ENCODE measurements around the gene SRI. TPM values are rescaled to one million over a fixed set of nuclear protein-coding genes. Genes with fewer than 3 reads are reported as not detected.

SRI gene
- total RNA-seq, 1 donor from 2014 or later: 136 TPM

DNA sequence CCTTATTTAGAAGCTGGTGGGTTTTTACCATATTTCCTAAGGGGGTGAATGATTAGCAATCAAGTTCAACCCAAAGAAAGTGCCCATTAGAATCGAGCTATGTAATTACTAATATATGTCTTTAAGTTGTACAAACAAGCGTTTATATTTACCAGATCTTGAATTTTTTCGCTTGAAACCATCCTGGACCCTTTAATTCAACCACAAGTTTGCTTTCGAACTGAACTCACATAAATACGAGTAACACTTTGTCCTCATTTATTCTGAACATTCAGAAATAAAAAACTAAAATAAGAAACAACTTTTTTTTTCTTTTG is 1.5 kb downstream of the SRI start:
- Histone ChIP-seq H3F3A (ENCODE audit: low read depth) (peaks cover 3% of the 10 kb centered on the region), H3K9me3 (ENCODE audit: low read depth) (no peaks in the 10 kb centered on the region), H3K36me3 (no peaks in the 10 kb centered on the region), H3K9ac (no peak overlapping the region), H3K27ac (no peak overlapping the region), H3K4me2 (peak overlapping the region; percentile 94), H4K20me1 (ENCODE audit: low read depth) (peaks cover 20% of the 10 kb centered on the region), H2AFZ (replicated peaks) (no peak overlapping the region), H3K4me3 (peak overlapping the region; percentile 77), H3K79me2 (ENCODE audit: low read depth) (peaks cover 36% of the 10 kb centered on the region), H3K27me3 (no peaks in the 10 kb centered on the region), H3K4me1 (peaks cover 16% of the 10 kb centered on the region)
- peaks cover 25% of the 10 kb centered on the region for H3K4me1 Mint-ChIP-seq
- no peaks in the 10 kb centered on the region for H3K27me3 Mint-ChIP-seq (ENCODE audit: insufficient read depth, low read depth)
- H3K27ac Mint-ChIP-seq: no peak overlapping the region
- peaks cover 3% of the 10 kb centered on the region for H3K9me3 Mint-ChIP-seq
- TF ChIP-seq, protein P1, sequence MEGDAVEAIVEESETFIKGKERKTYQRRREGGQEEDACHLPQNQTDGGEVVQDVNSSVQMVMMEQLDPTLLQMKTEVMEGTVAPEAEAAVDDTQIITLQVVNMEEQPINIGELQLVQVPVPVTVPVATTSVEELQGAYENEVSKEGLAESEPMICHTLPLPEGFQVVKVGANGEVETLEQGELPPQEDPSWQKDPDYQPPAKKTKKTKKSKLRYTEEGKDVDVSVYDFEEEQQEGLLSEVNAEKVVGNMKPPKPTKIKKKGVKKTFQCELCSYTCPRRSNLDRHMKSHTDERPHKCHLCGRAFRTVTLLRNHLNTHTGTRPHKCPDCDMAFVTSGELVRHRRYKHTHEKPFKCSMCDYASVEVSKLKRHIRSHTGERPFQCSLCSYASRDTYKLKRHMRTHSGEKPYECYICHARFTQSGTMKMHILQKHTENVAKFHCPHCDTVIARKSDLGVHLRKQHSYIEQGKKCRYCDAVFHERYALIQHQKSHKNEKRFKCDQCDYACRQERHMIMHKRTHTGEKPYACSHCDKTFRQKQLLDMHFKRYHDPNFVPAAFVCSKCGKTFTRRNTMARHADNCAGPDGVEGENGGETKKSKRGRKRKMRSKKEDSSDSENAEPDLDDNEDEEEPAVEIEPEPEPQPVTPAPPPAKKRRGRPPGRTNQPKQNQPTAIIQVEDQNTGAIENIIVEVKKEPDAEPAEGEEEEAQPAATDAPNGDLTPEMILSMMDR (IDR thresholded peaks at IDR 0.05): no peak
- no peak for TF ChIP-seq EZH2 (IDR thresholded peaks at IDR 0.05)
- no peak for TF ChIP-seq EZH2phosphoT487 (IDR thresholded peaks at IDR 0.05)
- peaks cover 13% of the 10 kb centered on the region for H3K36me3 Mint-ChIP-seq
- peak overlapping the region; percentile 95 for H3K4me3 Mint-ChIP-seq
- no peak for DNase-seq (ENCODE audit: low spot score)

DNA sequence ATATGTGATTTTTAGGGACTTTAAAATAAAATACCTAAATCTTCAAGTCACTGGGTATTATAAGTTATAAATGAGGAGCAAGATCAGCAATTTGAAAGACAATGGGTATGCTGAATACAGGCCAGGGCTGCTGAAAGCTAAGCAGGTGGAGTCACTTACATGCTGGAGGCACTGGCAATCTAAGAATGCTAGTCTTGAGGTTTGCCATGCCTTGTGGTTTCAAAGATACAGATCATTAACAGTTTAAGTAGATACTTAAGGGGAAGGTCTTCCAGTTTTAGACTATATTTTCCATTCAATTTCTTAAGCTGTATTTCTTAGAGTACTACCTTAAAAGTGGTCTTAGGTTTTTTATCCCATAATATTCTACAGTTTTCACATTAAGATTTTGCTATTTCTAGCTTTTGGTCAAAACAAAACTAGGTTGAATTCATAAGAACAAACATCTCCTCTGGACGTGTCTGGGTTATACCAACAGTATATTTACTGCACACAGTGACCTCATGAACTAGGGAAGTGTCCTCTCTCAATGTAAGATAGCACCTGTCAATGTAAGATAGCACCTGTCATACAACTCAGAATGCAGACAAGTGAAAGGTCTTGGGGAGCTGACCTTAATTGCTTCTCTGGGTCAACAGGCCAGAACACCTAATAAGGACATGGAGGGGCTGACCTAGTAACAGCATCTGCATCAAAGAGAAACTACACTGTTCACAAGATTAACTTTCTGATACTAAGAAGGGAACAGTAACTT is 2.0 kb downstream of the SRI start:
- H3K4me3 ChIP-seq: peak overlapping the region; percentile 77
- Mint-ChIP-seq H3K36me3 (peaks cover 18% of the 10 kb centered on the region), H3K4me1 (peaks cover 25% of the 10 kb centered on the region), H3K27ac (no peak overlapping the region), H3K27me3 (ENCODE audit: insufficient read depth, low read depth) (no peaks in the 10 kb centered on the region), H3K9me3 (peaks cover 3% of the 10 kb centered on the region), H3K4me3 (peak overlapping the region; percentile 95)
- TF ChIP-seq EZH2phosphoT487 (IDR thresholded peaks at IDR 0.05) (no peak), EZH2 (IDR thresholded peaks at IDR 0.05) (no peak)
- TF ChIP-seq, protein P1 (IDR thresholded peaks at IDR 0.05): no peak
- H3K79me2 ChIP-seq (ENCODE audit: low read depth): peaks cover 36% of the 10 kb centered on the region
- peak overlapping the region; percentile 94 for H3K4me2 ChIP-seq
- no peak overlapping the region for H3K9ac ChIP-seq
- H3K27me3 ChIP-seq: no peaks in the 10 kb centered on the region
- H3K9me3 ChIP-seq (ENCODE audit: low read depth): no peaks in the 10 kb centered on the region
- DNase-seq (ENCODE audit: low spot score): no peak
- H3F3A ChIP-seq (ENCODE audit: low read depth): peaks cover 3% of the 10 kb centered on the region
- peaks cover 20% of the 10 kb centered on the region for H4K20me1 ChIP-seq (ENCODE audit: low read depth)
- no peak overlapping the region for H3K27ac ChIP-seq
- H3K36me3 ChIP-seq: no peaks in the 10 kb centered on the region
- peaks cover 16% of the 10 kb centered on the region for H3K4me1 ChIP-seq
- H2AFZ ChIP-seq (replicated peaks): no peak overlapping the region

DNA sequence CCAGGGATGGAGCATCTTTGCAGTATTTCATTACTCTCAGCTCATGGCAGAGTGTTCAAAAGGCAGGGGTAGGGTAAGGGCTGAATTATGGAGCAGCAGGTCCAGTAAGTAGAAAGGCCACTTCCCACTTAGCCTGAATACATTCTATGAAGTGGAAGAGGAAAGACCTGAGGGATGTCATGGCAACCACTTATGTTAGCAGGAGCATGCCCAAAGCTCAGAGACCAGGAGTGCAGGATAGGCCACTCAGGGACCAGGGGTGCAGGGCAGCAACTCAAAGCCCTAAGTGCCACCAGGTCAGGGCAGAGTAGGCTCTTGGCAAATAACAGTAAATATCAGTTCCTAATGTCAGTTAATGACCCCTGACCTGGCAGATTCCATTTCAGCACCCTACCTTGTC is 3.6 kb downstream of the SRI start:
- peaks cover 20% of the 10 kb centered on the region for H3K36me3 Mint-ChIP-seq
- H3K36me3 ChIP-seq: no peaks in the 10 kb centered on the region
- H3K27me3 Mint-ChIP-seq (ENCODE audit: insufficient read depth, low read depth): no peaks in the 10 kb centered on the region
- H3K4me3 ChIP-seq: no peak overlapping the region
- no peak overlapping the region for H3K4me3 Mint-ChIP-seq
- no peak overlapping the region for H3K27ac ChIP-seq
- H3K4me1 ChIP-seq: peaks cover 15% of the 10 kb centered on the region
- no peak overlapping the region for H3K27ac Mint-ChIP-seq
- H3K79me2 ChIP-seq (ENCODE audit: low read depth): peaks cover 36% of the 10 kb centered on the region
- peaks cover 3% of the 10 kb centered on the region for H3K9me3 Mint-ChIP-seq
- H3F3A ChIP-seq (ENCODE audit: low read depth): peaks cover 2% of the 10 kb centered on the region
- no peak overlapping the region for H3K9ac ChIP-seq
- H2AFZ ChIP-seq (replicated peaks): no peak overlapping the region
- H3K27me3 ChIP-seq: no peaks in the 10 kb centered on the region
- peaks cover 20% of the 10 kb centered on the region for H4K20me1 ChIP-seq (ENCODE audit: low read depth)
- no peak overlapping the region for H3K4me2 ChIP-seq
- no peaks in the 10 kb centered on the region for H3K9me3 ChIP-seq (ENCODE audit: low read depth)
- H3K4me1 Mint-ChIP-seq: peaks cover 25% of the 10 kb centered on the region
- TF ChIP-seq EZH2phosphoT487 (IDR thresholded peaks at IDR 0.05): no peak
- TF ChIP-seq, protein P1 (IDR thresholded peaks at IDR 0.05): no peak
- no peak for TF ChIP-seq EZH2 (IDR thresholded peaks at IDR 0.05)
- no peak for DNase-seq (ENCODE audit: low spot score)
